GM10847 (cell line): ENCODE data around the gene RPLP2.
A peak's percentile ranks its signal among the peaks of the same experiment; 100 is the strongest.

Experiments used
- POLR2A ChIP-seq: IDR thresholded peaks from 2 replicates; pipeline ENCODE4 v1.6.1; 2011; ENCODE audit not compliant: insufficient read length; ENCODE audit errors: extremely low read depth

The RPLP2 gene

DNA sequence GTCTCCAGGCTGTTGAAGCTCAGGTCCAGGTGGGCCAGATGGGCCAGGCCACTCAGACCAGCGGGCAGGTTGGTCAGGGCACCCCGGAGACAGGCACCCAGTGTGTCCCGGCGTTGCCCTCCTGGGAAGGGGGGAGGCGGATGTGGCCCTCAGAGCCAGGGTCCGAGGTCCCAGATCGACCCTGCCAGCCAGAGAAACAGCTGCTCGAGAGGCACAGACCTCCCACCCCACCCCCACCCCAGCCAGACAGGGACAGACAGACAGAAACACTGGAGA, 6.4 kb upstream of the RPLP2 start:
- no peak for TF ChIP-seq POLR2A

DNA sequence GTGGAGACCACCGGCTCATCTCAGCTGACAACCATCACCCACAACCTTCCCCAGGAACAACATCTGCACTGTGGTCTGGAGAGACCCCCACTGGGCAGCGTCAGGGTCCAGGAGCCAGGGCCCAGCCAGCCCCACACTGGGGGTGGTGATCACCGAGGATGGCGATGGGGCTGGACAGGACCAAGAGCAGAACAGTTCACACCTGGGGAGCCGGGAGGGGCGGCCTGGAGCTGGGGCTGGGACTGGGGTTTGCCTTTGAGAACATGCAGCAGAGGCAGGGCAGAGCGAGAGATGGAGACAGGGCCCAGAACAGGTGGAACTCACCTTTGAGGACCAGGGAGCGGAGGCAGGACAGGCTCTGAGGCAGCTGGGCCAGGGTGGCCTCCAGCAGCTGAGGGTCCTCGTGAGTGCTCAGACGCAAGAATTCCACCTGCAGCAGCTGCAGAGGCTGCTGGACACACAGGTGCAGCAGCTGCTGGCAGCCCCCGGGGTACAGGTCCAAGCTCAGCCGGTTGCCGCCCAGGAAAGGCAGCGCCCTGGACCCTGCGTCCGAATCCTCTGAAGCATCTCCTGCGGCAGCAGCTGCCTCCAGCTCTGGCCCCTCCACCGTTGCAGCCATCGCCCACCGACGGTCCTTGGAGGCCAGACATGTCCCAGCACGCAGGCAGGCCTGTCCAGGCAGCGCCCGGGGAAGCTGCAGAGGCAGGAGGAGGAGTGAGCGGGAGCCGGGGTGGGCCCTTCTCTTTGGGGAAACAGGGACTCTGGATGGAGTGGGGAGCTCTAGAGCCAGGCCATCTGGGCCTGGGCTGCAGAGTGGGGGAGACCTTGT, 5.8 kb upstream of the RPLP2 start:
- no peak for TF ChIP-seq POLR2A

DNA sequence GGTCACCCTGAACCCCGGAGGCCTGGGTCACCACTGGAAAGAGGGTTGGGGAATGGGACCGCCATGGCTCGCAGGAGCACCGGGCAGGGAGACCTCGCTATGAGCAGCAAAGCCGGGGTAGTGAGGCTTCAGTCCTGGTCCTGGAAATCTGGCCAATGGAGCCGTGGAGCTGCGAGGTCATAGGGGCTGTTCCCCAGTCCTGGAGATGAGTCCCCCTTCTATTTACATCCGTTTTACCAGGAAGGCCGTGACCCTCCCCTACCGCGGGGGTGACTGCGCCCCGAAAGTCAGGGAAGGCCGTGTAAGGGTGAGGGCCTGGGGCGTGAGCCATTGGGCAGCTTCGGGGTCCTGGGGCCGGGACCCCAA, 5.2 kb upstream of the RPLP2 start:
- TF ChIP-seq POLR2A: no peak

DNA sequence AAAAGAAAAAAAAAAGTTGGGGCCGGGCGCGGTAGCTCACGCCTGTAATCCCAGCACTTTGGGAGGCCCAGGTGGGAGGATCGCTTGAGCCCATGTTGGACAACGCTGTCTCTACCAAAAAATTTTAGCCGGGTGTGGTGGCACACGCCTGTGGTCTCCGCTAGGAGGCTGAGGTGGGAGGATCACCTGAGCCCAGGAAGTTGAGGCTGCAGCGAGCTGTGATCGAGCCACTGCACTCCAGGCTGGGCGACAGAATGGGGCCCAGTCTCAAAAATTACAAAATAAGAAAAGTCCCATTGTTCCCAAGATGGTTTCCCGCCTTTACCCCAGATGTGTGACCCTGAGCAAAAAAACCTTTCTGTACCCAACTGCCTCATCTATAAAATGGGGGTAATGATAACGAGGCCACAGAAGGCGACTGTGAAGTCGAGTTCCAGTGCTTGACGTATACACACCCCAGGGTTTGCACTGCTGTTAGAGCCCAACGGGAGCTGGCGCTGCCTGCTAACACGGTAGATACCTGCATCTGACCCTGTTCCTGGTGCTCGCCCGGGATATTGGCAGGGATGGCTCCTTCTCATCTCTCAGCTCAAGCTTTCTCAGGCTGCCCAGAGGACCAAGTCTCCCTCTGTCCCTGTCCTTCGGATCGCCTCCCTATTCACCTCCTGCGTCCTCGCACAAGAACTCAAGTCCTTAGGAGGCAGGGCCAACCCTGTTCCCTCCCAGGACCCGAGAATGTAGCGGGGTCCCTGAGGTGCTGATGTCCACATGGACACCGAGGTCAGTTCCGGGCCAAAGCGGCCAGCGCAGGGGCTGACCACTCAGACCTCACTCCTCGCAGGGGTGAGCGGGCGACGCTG, 1.1 kb upstream of the RPLP2 start:
- no peak for TF ChIP-seq POLR2A

DNA sequence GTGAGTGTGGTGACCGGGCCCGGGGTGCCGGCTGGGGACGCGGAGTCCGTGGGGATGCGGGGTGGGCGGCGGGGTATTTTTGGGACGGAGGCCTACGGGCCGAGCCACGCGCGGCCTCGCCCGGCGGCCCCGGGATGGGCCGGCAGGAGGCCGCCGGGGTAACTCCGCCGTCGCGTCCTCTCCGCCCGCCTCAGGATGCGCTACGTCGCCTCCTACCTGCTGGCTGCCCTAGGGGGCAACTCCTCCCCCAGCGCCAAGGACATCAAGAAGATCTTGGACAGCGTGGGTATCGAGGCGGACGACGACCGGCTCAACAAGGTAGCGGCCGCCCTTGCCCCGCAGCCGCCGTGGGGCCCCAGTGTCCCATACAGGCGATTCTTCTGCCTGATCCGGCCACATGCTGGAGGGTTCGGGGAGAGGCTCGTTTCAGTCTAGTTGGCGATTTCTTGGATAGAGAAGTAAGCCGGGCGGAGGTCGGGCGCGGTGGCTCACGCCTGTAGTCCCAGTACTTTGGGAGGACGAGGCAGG, 337 bp downstream of the RPLP2 start:
- TF ChIP-seq POLR2A: no peak

DNA sequence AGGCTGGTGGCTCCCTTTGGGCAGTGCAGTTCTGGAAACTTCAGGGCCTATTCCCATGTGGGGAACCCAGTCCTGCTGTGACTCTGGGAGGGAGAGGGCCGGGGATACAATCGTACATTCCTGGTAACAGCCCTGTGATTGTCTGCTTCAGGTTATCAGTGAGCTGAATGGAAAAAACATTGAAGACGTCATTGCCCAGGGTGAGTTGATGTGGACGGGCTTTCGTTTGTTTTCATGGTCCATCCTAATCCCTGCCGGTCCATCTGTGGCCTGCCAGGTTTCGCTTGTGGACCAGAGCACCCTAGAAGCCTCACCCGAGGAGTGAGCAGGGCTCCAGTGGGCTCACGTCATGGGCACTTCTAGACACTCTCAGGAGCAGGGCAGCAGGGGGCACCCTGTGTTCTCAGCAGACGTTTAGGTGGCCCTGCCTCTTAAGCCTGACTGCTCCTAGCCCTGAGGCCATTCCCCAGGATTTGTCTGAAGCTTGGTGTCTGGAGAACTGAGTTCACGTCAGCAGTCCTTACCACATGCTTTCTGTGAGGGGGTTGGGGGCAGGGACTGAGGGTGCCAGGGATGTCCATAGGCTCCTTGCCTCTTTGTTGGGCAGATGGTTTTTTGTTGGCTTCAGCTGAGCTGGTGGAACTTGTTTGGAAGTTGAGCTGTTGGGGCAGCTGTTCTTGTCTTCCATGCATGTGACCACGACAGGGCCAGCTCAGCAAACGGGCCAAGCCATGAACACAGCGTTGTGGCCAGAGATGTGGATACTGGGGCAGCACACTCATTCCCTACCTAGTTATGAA, 1.9 kb downstream of the RPLP2 start:
- no peak for TF ChIP-seq POLR2A

DNA sequence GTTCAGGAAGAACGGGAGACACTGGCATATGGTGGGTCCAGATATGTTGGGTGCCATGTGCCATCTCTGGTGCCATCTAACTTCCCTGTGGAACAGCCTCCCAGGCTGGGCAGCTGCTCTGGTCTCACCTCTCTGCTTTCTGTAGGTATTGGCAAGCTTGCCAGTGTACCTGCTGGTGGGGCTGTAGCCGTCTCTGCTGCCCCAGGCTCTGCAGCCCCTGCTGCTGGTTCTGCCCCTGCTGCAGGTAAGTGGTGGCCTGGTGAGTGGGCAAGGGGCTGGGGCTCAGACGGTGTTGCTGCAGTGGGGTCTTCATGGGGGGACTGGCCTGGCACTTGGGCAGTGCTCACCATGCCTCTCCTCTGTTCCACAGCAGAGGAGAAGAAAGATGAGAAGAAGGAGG, 2.6 kb downstream of the RPLP2 start:
- TF ChIP-seq POLR2A: no peak

DNA sequence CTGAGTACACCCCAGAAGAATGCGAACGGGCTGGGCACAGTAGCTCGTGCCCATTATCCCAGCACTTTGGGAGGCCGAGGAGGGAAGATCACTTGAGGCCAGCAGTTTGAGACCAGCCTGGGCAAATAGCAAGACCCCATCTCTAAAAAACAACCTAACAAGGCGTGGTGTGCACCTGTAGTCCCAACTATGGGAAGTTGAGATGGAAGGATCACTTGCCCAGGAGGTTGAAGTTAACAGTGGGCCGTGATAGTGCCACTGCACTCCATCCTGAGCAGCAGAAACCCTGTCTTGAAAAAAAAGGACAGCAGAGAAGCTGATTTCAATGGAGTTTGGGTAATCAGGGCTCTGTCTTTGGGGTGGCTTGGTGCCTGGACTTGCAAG, 3.3 kb downstream of the RPLP2 start:
- TF ChIP-seq POLR2A: no peak

DNA sequence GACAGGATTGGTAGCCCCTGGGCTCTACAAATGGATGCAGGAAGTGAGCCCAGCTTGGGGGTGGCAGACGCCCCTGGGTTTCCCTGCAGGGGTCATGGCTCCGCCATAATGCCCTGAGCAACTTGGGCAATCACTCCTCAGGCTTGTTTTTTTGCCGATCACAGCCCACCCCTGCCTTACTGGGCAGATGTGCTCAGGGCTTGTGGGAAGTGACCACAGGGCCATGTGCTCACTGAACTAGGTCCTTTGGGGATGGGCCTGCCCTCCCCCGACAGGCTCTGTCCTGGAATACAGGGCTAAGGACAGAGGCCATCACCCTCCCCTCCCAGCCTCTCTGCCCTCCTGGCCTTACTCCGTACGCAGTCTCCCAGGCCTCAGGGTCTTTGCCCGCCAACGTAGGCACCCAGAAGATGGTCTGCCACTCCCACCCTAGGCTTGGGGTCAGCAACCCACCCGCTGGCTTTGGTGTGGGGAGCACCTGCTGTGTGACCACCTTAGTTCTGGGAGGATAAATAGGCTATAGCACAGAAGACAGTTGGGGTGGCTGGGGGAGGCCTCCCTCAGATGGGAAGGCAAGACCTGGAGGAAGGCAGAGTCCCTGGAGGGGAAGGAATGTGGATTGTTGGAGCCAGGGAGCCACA, 3.8 kb downstream of the RPLP2 start:
- no peak for TF ChIP-seq POLR2A

DNA sequence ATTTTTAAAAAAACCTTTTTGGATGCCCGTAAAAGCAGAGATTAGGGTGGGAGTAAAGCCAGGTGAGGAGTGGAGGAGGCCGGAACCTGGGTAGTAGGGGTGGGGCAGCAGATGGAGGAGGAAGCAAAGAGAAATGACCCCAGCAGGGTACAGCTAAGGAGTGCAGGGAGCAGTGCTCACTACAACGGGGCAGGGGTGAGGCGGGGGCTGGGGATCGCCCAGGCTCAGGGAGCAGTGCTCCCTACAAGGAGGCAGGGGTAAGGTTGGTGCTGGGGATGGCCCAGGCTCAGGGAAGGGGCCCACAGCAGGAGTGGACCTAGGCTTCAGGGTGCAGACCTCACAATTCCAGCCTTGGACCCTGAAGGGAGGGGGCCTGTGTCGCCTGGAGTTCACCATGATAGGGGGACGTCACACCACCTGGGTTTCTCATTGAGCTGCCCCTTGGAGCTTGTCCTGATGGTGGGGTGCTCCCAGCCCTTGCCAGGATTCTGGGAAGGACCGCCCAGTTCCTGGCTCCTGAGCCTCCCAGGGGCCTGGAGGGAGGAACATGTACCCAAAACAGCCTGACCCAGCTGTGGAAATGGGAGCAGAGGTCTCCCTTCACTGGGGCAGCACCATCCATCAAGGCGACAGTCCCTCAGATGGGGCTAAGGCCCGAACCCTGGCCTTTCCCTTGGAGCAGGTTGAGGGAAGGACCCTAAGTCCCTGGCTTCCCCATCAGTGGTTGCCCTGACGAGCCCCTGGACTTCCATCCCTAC, 6.1 kb downstream of the RPLP2 start:
- TF ChIP-seq POLR2A: no peak

DNA sequence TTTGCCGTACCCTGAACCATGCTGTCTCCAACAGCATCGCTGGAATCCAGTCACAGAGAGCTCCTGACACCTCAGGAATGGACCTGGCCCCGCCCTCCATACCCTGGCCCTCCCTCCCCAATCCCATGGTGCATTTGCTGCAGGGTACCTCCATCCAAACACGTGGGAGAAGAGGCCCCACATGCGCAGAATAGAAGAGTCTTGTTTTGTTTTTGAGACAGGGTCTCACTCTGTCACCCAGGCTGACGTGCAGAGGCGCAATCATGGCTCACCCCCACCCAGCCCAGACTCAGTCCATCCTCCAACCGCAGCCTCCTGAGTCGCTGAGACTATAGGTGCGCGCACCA, 6.6 kb downstream of the RPLP2 start:
- TF ChIP-seq POLR2A: no peak

DNA sequence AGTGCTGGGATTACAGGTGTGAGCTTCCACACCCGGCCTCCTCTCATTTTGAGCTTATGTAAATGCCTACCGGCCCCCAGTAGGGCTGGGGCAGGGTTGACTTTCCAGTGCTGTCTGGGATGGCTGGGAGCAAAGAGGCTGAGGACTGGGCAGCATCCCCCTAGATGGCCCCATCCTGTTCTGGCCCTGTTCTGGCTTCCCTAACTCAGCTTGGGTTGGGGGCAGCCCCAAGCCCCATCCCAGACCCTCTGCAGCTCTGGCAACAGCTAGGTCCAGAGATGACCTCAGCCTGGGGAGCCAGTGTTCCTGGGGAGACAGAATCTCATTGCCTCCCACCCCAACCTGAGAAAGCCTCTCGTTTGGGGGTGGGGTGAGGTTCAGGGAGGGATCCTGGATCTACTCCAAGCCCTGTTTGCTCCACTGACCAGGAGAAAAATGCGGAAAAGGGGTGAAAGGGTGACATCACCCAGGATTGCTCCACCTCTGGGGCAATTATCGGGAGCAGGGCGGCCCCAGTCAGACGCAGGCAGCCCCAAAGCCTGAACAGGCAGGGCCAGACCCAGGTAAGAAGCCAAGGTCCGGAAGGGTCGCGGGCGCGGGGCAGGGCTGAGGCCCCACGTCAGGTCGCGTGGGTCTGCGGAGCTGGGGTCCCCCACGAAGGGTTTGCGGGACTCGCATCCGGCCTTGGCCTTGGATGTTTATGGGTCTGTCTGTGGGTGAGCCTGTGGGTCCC, 8.8 kb downstream of the RPLP2 start, which contains the start of gene PNPLA2:
TSS of gene PNPLA2 (plus strand) at position 519 of the 733 bp plus-strand sequence. CDS start 805 bp downstream, outside the sequence.
- TF ChIP-seq POLR2A: no peak

DNA sequence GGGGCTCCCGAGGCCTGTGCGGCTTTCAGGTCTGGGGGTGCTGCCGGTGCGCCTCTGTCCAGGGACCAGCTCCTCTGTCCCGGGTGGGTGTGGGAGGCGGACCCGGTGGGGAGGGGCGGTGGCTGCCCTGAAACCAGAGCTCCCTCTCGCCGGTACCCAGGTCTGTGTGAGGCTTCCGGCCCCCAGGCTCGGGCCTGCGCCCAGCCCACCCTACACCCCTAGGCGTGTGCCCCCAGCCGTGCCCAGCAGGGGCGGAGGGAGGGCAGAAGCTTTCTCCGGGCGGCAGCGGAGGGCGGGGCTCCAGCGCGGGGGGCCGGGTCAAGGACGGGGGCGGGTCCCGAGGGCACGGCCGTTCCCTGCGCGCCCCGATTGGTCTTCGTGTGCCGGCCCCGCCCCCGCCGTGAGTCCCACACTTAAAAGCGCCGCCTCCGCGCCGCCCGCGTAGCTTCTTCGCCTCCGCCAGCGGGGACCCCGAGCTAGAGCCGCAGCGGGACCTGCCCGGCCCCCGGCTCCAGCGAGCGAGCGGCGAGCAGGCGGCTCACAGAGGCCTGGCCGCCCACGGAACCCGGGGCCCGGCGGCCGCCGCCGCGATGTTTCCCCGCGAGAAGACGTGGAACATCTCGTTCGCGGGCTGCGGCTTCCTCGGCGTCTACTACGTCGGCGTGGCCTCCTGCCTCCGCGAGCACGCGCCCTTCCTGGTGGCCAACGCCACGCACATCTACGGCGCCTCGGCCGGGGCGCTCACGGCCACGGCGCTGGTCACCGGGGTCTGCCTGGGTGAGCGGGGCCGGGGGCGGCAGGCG, 9.6 kb downstream of the RPLP2 start:
- peak; percentile 92 for TF ChIP-seq POLR2A

DNA sequence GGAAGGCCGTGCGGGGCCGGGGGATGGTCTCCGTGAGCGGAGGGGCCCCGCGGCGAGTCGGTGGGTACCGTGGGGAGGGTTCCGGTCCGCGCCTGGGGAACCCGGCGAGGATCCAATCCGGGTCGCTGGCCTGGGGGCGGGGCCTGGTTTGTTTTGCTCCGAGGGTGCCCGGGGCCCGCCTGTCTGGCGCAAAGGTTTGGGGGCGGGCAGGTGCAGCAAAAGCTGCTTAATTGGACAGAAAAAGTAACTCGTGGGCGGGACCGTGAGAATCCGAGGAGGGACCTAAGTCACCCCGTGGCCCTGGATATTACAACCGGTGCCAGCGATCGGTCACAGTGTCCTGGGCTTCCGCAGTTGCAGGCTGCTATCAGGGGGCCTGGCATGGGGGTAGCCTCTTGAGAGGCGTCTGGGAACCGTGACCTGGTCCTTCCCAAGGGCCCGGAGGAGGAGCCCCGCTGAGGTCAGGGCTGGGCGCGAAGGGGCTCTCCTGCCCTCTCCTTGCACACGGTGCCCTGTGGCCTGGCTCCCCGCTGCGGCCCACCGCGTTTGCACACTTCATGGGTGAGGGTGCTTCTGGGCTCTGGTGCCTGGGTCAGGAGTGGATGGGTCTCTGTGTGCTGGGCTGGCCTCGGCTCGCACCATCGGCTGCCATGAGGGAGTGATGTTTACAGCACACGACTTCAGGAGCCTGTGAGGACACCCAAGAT, 10.3 kb downstream of the RPLP2 start:
- TF ChIP-seq POLR2A: no peak
